ENCODE data around the gene KLHL6. TPM values are rescaled to one million over a fixed set of nuclear protein-coding genes. Genes with fewer than 3 reads are reported as not detected.
"Not testable (repeated sequence)": the region's sequence is repeated elsewhere in the genome, so short reads cannot be mapped to it uniquely, and the experiment has no call there.

Gene KLHL6
- total RNA-seq, 4 donors from 2014 or later, result 0.10 to 1.4 (median 0.39) TPM

DNA sequence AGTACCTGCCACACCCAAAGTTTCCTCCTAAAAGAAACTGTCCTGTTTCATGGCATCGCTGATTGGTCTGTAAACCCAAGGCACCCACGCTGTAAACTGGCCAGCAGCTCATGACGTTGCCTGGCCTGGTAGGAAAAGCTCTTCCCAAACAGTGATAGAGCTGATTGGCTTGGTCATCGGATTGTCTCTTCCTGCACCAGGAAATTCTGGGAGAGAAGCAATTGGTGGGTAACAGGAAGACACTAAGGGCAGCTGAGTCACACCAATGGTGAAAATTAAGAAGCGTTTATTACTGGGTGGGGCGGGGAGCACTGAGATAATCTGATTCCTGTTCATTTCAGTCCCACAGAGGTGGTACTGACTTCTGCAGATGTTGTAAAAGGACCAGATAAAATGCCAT is 31.0 kb downstream of the KLHL6 start:
- no peaks in the 10 kb centered on the region for H3K9me3 ChIP-seq
- no peaks in the 10 kb centered on the region for H3K4me1 ChIP-seq
- H3K36me3 ChIP-seq, result no peaks in the 10 kb centered on the region
- no peak overlapping the region for H3K4me3 ChIP-seq
- no peak overlapping the region for H3K27ac ChIP-seq
- no peaks in the 10 kb centered on the region for H3K27me3 ChIP-seq
- no peak for DNase-seq (ENCODE audit: low spot score in 2 of 2)
- TF ChIP-seq EP300 (IDR thresholded peaks at IDR 0.05), result no peak
- no peak for TF ChIP-seq POLR2AphosphoS5 (IDR thresholded peaks at IDR 0.05)
- TF ChIP-seq POLR2A (IDR thresholded peaks at IDR 0.05), result no peak
- TF ChIP-seq, protein P1, sequence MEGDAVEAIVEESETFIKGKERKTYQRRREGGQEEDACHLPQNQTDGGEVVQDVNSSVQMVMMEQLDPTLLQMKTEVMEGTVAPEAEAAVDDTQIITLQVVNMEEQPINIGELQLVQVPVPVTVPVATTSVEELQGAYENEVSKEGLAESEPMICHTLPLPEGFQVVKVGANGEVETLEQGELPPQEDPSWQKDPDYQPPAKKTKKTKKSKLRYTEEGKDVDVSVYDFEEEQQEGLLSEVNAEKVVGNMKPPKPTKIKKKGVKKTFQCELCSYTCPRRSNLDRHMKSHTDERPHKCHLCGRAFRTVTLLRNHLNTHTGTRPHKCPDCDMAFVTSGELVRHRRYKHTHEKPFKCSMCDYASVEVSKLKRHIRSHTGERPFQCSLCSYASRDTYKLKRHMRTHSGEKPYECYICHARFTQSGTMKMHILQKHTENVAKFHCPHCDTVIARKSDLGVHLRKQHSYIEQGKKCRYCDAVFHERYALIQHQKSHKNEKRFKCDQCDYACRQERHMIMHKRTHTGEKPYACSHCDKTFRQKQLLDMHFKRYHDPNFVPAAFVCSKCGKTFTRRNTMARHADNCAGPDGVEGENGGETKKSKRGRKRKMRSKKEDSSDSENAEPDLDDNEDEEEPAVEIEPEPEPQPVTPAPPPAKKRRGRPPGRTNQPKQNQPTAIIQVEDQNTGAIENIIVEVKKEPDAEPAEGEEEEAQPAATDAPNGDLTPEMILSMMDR (IDR thresholded peaks at IDR 0.05), result no peak
- WGBS, result 83% methylated on average over 6 of the region's 6 CpGs

DNA sequence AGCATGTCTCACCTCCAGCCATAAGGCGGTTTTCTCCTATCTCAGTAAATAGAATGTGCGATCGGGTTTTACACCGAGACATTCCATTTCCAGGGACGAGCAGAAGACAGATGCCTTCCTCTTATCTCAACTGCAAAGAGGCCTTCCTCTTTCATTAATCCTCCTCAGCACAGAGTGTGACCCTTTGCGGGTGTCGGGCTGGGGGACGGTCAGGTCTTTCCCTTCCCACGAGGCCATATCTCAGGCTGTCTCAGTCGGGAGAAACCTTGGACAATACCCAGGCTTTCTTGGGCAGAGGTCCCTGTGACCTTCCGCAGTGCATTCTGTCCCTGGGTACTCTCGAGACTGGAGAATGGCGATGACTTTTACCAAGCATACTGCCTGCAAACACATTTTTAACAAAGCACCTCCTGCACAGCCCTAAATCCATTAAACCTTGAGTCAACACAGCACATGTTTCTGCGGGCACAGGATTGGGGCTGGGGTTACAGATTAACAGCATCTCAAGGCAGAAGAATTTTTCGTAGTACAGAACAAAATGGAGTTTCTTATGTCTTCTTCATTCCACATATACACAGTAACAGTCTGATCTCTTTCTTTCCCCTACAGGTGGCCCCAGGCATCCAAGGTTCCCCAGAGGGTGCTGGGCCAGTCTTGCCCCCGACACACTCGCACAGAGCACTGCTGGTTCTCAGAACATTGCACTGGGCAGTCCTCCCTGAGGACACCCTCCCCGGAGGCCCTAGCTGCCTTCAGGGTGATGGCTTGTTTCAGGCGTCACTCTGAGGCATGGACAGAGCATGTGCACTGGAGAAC is 34.6 kb downstream of the KLHL6 start:
- not testable (repeated sequence) for H3K27me3 ChIP-seq; H3K9me3 ChIP-seq; H3K27ac ChIP-seq; H3K36me3 ChIP-seq; H3K4me3 ChIP-seq; H3K4me1 ChIP-seq; DNase-seq (ENCODE audit: low spot score in 2 of 2)
- 82% methylated on average over 19 of the region's 19 CpGs for WGBS

DNA sequence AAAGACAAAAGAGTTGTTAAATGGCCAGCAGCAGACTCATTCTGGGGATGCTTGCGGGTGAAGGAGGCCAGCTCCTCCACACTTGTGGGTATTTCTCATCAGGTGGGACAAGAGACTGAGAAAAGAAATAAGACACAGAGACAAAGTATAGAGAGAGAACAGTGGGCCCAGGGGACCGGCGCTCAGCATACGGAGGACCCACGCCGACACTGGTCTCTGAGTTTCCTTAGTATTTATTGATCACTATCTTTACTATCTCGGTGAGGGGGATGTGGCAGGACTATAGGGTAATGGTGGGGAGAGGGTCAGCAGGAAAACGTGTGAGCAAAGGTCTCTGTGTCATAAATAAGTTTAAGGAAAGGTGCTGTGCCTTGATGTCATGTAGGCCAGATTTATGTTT is 35.2 kb downstream of the KLHL6 start:
- H3K27me3 ChIP-seq; H3K27ac ChIP-seq; H3K4me3 ChIP-seq; H3K36me3 ChIP-seq; DNase-seq (ENCODE audit: low spot score in 2 of 2); H3K4me1 ChIP-seq; H3K9me3 ChIP-seq: not testable (repeated sequence)
- 82% methylated on average over 8 of the region's 8 CpGs for WGBS

DNA sequence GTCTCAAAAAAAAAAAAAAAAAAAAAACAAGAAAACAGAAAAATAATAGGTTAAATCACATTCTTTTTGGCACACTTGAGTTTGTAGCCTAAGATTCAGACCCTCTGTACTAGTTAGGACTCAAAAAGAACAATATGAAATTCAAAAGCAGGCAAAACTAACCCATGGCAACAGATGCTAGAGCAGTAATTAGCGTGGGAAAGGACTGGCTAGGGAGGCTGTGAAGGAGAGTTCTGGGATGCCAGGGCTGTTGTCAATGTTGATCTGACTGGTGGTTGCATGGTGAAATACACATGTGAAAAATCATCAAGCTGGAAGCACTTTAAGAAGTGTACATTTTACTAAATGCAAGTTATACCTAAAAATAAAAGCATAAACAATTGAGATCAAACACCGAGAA is 35.6 kb downstream of the KLHL6 start:
- Histone ChIP-seq H3K4me1 (no peaks in the 10 kb centered on the region), H3K9me3 (no peaks in the 10 kb centered on the region), H3K36me3 (no peaks in the 10 kb centered on the region), H3K4me3 (no peak overlapping the region), H3K27me3 (no peaks in the 10 kb centered on the region), H3K27ac (no peak overlapping the region)
- TF ChIP-seq EP300 (IDR thresholded peaks at IDR 0.05), result no peak
- TF ChIP-seq POLR2A (IDR thresholded peaks at IDR 0.05), result no peak
- TF ChIP-seq, protein P1 (IDR thresholded peaks at IDR 0.05), result no peak
- TF ChIP-seq POLR2AphosphoS5 (IDR thresholded peaks at IDR 0.05), result no peak
- WGBS, result 86% methylated on average over 2 of the region's 2 CpGs
- no peak for DNase-seq (ENCODE audit: low spot score in 2 of 2)

DNA sequence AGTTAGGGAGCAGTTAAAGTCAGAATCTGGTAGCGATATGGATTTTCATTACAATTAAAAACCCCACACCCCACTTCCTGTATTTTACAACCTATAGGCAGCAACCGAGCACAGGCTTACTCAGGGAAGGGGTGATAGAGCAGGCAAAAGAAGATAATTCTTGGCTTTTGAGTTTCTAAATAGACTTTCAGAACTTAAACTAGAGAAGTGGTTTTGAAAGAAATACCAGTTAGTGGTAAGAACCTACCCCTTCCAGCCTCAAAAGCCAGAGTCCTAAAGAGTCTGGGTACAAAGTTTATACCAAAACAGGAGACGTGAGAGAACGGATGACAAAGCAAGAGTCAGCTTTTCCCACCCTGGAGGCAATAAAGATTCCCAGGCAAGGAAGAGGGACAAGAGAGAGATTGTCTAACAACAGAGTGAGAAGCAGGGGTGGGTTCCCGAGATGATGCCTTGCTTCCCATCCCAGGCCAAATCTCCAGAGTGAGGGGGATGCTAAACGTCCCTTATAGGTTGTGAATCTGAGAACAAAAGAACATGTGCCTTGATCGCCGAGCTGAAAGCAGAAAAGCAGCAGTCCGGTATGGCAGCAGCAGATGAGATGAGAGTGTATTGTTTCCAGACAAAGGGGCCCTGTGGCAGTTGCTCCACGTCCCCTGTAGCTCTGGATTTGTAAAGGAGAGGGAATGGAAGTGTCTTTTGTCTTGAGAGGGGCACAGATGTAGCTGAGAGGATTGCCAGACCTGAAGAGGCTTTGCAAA is 36.8 kb downstream of the KLHL6 start:
- no peak for DNase-seq (ENCODE audit: low spot score in 2 of 2)
- 55% methylated on average over 10 of the region's 10 CpGs for WGBS
- H3K36me3 ChIP-seq, result no peaks in the 10 kb centered on the region
- TF ChIP-seq, protein P1 (IDR thresholded peaks at IDR 0.05), result no peak
- TF ChIP-seq EP300 (IDR thresholded peaks at IDR 0.05) (no peak), POLR2A (IDR thresholded peaks at IDR 0.05) (no peak), POLR2AphosphoS5 (IDR thresholded peaks at IDR 0.05) (no peak)
- no peaks in the 10 kb centered on the region for H3K4me1 ChIP-seq
- no peak overlapping the region for H3K4me3 ChIP-seq
- H3K27me3 ChIP-seq, result no peaks in the 10 kb centered on the region
- H3K9me3 ChIP-seq, result no peaks in the 10 kb centered on the region
- no peak overlapping the region for H3K27ac ChIP-seq

DNA sequence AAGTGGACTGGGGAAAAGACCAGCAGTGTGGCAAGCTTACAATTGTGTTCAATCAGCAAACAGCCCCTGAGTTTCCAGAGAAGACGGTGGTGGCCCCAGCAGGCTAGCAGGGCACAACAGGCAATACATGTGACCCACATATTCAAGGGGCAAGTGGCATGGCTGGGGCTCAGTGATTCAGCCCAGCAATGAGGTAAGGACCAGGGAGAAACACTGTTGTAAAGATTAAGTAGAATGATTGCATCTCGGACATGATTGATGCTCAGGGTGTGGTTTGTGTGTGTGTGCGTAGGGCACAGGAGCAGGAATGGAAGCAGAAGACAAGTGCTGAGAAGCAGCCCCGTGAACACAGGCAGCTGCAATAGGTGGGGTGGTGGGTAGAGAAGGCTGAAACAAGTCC is 37.9 kb downstream of the KLHL6 start:
- Histone ChIP-seq H3K36me3 (no peaks in the 10 kb centered on the region), H3K9me3 (no peaks in the 10 kb centered on the region), H3K4me3 (no peak overlapping the region), H3K4me1 (no peaks in the 10 kb centered on the region), H3K27me3 (no peaks in the 10 kb centered on the region), H3K27ac (no peak overlapping the region)
- TF ChIP-seq, protein P1 (IDR thresholded peaks at IDR 0.05), result no peak
- TF ChIP-seq EP300 (IDR thresholded peaks at IDR 0.05), result no peak
- no peak for TF ChIP-seq POLR2AphosphoS5 (IDR thresholded peaks at IDR 0.05)
- no peak for TF ChIP-seq POLR2A (IDR thresholded peaks at IDR 0.05)
- no peak for DNase-seq (ENCODE audit: low spot score in 2 of 2)
- 62% methylated on average over 4 of the region's 4 CpGs for WGBS

Data from suprapubic skin (tissue), 4 donors.